Activated CD4-positive, CD25-positive, alpha-beta regulatory T cell treated with anti-CD3 and anti-CD28 coated beads, Interleukin-2, amount 50 U/mL, for 16 hours (primary cell): ENCODE measurements around the gene KLF7.

Source experiments
- DNase-seq: peaks from one replicate; pipeline ENCODE4 v3.0.0-alpha.2; 2020; ENCODE audit warnings: low read depth, low spot score

KLF7 gene

DNA sequence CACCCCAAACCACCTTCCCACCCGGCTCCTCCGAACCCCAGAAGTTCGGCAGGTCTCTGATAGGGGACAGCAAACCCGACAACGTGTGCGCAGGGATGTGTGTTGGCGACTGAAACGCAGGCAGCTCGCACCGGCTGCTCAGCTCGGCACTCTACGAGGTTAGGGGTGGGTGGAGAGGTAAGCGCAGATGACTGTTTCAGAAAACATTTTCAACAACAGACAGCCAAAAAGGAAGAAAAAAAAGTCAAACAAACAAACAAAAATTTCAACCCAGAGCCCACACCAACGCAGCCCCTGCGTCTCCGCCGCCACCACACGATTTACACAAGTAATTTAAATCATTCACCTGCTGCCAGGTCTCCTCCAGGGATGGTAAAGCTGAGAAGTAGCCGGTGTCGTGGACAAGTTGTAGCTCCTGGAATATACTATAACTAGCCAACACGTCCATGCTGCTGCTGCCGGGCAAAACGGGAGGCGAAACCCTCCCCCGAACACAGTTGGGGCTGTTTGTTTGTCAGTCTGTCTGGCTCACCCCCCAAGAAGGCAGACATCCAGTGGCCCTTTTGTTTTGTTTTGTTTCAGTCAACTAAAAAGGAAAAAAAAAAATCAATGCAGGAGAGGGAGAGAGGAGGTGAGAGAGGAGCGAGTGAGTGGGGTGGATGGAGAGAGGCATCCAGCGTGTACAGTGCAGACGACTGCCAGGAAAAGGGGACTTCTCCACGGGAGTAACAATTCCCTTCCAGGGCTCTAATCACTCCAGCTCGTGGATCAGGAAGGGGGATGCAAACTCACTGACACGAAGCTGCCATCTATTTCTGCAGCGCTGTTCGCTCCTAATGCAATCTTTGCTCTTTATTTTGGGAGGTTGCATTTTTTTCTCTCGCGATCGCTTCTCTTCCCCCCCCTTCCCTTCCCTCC is at the start of gene KLF7:
Gene KLF7 (minus strand): TSS at position 828 of the 918 bp plus-strand sequence. CDS start 380 bp downstream, at position 448.
- peak; percentile 36 for DNase-seq

DNA sequence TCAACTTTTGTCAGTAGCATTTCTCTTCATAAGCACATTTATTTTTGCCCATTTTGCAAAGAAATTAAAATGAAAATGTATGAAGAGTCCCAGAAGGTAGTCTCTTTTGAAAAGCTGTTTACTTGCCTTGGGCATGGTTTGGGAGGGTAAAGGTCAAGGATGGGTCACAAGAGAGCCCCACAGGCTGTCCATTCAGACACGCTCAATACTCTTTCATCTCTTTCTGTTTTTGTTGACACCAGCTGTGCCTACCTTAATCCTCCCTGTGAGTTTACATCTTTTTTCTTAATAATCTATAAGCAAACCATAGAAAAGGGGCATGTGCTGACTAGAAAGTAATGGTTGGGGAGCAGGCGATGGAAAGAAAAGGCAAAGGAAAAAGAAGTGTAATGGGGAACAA is 49.6 kb upstream of the KLF7 start:
- no peak for DNase-seq

DNA sequence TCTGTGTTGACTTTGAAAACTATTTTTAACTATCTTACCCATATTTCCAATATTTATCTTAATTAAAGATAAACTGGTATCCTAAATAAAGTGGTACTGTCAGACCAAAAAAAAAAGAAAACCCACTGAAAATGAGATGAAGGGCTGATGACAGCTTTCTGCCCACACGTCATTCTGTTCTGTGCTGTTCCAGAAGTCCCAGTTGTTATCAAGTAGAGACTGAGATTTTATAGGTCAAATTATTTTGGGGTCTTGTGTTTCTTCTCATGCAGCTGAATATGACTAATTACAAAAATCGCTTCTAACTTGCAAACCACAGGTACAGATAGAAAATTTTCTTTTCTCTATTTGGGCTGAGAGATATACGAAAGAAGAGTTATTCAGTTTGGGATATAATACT is 48.7 kb upstream of the KLF7 start:
- no peak for DNase-seq

DNA sequence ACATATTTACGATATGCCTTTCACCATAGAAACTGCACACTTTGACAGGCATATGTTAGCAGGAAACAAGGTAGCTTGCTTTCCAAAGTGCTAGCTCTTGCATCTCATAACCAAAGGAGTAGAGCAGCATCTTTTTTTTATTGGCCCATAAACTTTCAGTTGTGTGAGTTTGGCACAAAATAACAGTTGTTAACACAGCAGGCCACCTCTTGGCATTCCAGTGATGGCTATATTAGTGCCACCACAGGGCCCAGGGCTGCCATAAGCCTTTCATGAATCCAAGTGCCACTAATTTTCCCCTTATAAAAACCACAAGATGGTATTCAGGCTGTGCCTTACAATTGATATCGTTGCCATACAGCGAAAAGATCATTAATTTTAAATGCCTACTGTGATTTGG is 40.3 kb upstream of the KLF7 start:
- DNase-seq, result no peak

DNA sequence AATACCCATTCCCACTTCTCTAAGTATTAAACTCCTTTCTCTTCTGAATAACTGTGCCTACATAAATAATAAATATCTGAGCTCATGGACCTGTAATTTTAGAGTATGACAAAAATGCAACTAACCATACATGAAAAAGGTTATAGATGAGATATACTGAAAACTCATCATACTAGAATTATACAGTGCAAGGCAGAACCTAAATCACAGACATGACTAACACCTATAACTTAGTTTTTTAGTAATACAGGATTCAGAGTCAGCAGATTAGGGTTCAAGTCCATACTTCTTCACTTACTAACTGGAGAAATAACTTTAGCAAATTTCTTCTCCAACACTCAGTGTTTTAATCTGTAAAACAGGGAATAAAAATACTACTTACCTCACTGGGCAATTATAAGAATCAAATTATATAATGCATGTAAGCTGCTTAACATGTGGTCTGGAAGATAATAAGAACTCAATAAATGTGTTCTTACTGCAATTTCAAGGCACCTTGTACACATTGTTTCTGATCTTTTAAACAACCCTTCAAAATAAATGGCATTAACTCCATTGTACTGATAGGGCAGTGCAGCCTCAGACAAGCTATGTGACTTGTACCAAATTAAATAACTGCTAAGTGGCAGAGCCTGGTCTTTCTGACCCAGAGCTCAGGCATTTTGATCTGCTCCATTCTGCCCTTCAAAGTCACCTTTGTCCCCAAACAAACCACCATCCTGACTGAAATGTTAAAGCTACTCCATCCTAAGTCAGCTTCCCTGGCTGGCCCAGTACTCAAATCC is 39.6 kb upstream of the KLF7 start:
- DNase-seq, result no peak

DNA sequence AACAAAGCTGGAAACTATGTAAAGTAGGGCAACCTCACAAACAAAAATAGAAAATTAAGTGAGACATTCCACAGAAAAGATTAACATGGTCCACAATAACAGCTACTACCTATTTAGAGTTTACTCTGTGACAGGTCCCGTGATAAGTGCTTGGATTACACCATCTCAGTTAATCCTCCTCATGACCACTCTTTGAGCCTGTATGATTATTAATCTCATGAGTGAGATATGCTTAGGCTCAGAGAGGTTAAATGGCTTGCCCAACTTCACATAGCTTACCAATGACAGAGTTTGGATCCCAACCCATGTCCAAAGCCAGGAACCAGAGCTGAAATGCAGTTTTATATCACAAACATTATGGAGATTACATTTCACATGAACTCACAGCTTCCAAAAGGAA is 37.3 kb upstream of the KLF7 start:
- DNase-seq, result no peak

DNA sequence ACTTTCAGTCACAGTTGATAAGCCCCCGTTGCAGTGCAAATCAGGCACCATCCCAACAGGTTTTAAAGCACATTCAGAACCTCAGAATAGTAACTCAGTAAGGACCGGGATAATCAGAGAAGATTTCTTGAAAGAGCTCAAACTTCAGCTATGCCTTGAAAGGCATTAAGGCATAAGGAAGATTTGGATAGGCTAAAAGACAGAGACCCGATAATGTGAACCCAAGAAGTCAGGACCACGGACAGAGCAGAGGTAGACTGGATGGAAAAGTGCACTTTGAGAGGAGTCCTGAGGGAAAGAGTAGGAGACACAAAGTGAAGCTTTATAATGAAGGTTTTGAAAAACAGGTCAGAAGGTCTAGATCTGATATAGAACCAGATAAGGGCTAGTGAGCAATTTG is 36.9 kb upstream of the KLF7 start:
- no peak for DNase-seq

DNA sequence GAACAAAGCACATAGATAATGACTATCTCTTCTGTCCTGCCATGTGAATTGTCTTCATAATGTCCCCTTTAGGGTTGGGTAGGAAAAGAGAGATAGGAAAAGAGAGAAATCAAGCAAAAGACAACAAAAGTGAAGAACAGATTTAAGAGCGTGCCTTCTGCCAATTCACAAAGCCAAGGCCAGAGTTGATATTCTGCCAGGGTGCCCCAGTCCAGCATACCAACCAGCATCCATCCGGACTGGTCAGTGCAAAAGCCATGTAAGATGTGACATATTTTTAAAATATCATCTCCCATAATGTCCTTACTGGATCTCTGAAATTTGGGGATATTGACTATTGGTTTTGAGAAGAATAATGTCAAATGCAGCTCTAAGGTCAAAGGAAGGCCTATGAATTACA is 35.7 kb upstream of the KLF7 start:
- DNase-seq, result no peak

DNA sequence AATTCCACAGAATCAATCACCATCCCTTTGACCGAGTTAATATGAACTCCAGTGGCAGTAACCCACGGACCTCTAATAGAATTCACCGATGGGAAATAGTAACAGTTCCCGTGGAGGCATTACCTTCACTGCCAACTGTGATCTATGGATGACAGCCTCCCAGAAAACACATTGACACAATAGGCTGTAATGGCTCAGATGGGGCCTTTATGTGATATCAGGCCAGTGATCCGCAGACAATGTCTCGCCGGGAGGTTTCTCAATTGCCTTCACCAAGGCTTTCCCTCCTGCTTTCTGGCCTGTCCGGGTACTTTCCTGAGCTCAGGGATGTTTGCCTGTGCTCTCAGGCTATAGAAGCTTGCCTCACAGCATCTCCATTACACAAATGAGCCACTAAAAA is 34.4 kb upstream of the KLF7 start:
- no peak for DNase-seq

DNA sequence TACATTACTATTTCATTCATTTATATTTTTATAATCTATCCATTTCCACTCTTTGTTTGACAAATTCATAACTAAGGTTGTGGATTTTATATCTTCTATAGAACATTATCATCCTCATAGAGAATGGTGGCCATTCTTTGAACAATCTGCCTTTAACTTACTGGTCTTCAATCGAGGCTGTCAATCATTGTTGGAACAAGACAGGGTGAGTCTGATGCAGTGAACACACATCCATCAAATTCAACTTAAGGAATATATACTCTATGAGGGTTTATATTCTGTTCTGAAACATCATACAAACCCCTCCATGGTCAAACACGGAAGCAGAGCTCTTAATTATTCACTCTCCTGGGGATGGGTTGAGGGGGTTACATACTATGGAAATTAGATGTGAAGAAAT is 28.3 kb upstream of the KLF7 start:
- no peak for DNase-seq

DNA sequence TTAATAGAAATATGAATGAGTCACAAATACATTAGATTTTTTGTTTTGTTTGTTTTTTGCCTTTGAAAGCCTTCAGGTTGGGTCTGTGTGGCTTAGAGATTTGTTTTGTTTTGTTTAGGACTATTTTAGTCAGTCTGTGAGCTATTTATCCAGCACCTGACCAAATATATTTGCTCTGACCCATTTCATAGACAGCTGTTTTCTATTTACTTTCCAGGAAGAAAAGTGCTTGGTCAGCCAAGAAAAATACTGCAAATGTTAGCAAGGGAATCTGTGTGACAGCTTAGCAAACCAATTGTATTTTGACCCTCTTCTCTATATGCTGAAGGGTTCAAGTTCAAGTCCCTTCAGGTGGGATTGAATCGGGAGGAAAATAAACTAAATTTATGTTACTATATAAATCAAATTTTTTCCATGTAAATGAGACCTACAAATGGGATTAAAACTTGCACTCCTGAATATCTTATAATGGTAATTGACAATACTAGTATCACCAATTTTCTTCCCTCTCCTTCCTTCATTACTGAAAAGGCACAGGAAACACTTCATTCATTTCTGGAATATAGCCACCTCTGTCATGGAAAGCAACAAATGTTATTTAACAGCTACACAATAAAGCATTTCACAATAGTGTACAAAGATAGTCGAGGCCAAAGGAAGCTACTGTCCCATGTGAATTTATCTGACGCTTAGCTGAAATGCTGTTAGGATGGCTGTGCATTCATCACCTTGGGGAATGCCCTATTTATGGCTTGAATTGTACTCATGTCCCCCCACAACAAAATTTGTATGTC is 23.1 kb upstream of the KLF7 start:
- no peak for DNase-seq

DNA sequence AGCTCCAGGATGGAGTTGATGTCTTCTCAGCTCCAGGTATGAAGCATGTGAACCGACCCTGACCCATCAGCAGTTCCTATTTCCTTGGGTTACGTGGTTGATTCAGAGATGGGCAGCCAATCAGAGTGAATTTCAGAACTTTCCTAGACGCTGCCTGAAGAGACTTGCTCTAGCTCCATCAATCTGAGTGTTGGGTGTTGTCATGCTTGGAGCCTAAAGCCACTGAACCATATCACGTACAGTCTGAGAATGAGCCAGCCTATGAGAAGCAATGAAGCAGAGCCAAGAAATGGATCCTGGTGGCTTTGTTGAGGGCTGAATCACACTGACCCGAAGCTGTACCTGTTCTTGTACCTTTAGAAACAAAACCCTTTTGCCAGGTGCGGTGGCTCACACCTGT is 19.6 kb upstream of the KLF7 start:
- DNase-seq, result no peak

DNA sequence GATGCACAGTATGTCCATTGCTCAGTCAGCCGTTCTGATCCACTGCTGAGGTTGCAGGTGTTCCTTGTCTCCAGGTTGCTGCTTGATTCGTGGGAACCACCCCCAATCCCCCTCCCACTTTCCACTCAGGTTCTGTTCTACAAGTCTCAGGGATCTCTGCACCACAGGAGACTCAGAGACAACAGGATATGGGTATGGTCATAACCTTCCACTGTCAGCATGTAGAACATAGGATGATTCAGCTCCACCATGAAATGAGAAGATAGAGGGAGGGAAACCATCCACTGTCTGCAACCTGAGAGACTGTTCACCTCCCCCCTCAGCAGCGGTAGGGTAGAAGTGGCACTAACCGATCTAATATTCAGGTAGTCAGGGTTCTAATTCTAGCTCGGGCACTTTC is 19.0 kb upstream of the KLF7 start:
- no peak for DNase-seq

DNA sequence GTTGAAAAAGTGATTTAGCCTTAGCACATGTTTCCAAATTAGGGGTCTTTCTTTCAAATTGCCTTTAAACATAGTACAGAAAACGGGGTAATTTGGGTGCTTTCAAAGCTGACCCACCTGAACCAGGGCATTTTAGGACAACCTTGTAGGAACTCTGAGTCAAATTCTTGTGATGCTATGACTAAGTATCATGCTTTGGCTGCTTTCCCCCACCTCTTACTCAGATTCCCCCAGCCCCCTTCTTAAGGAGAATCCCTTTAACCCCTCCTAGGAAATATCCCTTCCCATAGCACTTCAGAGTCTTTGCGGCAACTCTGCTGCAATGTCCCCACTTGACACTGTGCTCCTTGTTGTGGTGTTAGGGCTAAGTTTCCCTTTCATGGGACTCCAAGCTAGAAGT is 18.6 kb upstream of the KLF7 start:
- DNase-seq, result no peak

DNA sequence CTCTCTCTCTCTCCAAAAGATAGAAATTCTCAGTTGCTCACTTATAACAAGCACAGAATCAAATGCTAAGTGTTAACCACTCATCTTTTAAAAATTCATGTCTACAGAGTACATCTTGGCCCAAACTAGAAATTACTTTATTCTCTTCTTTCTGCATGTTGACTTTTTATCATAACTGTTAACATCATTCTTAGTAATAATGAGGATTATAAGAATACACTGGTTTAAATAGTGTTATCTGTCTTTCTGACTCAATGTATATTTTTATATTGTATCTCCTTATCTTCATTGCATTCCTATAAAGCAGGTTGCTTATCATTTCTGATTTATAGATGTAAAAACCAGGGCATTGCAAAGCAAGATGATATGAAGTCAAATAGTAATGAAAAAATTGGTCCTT is 17.8 kb upstream of the KLF7 start:
- no peak for DNase-seq

DNA sequence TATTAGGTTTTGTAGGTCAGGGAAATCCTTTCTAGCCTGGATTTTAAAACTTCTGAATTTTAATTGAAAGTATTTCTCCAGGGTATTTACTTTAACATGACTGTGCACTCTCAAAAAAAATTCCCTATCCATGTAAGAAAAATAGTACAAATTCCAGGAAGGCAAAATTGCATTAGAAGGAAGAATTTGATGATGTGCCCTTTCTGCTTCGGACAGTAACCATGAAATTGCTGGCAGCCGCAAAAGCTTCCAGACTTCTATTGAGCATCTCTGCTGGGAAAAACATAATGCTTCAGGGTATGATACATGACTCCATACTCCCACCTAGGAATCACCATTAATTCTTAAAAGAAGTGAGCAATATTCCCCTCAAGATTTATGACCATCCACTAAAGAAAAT is 17.2 kb upstream of the KLF7 start:
- no peak for DNase-seq

DNA sequence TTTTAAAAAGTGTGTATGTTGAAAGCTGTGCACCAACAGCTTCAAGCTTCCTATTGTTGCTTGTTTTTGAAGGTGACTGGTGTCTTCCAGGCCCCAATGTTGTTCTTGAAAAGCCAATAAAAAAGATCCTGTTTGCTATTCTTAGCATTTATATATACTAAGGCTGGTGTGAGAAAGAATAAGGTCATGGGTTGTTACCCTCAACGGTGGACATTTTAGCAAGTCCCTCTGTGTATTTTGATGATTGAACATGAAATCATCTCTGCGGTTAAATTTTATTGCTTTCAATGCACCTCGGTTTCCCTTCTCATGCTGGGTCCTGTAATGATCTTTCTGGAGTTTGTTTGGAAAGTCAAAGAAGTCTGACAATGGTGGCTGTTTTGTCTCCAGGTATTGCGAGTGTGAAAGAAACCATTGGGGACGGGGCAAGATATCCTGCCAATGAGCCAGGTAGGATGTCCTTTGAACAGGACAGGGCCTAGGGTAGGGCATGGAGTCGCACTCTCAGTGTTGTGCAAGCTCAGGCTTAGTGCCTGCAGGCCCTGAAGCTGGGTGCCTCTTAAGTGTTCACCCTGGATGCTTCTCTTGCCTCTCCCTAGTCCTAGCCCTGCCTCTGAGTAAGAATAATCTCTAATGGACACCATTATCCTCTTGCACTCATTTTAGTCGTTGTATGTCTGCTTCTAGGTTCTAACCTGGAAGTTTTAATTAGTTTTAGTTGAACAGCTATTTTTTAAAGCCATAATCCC is 16.0 kb upstream of the KLF7 start:
- no peak for DNase-seq

DNA sequence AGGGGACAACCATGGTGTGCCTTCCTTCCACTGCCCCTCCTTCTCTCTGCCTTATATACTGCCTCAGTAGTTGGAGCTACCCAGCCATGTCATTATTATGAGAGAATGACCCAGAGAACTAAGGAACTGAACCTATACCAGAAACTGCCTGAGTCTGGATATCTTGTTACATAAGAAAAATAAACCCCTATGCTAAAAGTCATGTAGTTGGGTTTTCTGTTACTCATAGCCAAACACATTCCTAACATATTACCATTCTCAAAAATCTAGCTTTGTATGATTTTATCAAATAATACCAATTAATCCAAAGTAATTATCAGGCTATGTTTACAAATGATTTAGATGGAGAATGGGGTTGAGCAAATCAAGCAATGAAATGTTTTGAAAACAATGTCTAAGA is 15.0 kb upstream of the KLF7 start:
- no peak for DNase-seq

DNA sequence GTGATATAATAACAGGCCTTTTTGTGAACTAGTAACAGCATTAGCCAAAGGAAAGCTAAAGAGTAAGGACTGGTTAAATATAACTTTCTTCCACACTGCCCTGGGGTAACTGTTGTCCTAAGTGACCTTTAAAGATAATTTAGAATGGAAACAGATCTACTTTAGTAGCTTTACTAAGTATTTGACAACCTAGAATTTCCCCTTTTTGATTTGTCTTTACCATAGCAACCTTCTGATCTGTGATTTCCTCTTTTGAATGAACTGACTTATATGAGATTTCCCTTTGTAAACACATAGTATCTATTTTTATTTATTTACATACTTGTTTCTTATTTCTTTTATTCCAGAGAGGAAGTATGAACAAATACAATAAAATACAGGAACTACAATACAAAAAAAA is 10.5 kb upstream of the KLF7 start:
- DNase-seq, result no peak

DNA sequence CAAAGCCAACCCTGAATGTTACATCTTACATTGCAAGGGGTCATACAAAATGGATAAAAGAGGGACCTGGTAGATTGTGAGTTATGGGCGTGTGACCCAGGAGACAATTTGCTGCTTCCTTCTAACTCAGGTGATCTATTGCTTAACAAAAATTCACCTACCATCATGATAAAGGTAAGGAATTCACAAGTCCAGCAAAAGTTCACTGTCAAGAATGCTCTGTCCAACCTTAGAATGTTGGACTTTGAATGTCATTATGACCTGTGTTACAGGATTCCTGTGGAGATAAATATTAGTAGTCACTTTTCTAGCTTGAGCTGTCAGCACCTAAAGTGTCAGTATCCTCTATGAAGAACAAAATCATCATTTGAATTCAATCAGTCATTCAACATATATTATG is 7.9 kb upstream of the KLF7 start:
- no peak for DNase-seq

DNA sequence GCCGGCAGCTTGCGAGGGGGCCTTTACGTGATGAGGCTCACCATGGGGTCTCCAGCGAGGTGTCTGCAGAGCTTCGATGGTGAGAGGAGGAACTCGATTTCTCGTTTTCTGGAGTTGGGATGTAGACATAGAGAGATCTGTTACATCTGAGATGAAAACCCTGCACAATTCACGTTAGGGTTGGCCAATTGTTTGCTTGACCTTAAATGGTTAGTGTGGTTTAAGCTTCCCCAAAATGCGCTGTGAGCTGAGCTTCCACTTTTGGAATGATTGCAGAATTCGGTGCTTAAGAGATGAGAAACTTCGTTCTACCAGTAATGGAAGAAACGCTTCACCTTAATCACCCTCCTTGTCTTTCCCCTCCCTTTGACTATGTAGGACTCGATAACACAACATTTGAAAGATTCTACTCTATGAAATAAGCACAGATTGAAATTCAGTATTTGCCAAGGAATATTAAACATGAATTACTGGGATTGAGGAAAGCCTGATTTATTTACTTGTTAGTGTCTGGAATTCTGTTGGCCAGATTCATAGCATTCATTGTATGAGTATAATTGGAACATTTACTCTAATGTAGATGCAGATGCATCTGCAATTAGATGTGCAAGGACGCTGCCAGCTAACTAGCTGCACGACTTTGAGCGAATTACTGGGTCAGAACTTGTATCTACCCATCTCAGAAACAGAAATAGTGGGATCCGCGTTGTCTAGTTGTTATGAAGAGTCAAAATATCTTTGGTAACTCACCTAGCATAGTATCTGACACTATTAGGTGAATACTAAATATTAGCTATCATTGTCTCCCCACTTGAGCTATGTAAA is 1.6 kb upstream of the KLF7 start:
- no peak for DNase-seq
